Bone marrow (tissue), 2 donors: ENCODE measurements around the gene APEH.
"Not testable (repeated sequence)": the region's sequence is repeated elsewhere in the genome, so short reads cannot be mapped to it uniquely, and the experiment has no call there.

ENCODE experiments used
- DNase-seq, 2 donors: peaks; one replicate each; lab custom pipeline; 2025; lab: John Stamatoyannopoulos, UW

The APEH gene

DNA sequence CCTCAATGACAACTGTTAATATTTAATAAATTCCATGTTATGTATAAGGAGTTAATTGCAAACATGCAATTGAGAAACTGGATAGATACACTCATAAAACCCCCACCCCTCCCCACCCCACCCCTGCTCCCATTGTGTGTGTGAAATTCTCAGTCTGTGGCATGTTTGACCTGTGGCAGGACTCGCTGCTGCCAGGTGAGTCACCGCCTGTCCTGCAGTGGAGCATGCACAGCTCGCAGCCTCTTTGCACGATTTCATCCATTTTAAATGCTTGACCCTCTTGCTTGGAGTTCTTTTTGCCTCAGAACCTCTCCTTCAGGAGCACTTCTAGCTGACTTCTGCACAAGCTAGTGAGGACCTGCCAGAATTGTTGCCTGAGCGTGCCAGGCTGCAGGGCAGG, 5.3 kb upstream of the APEH start:
- no peak for DNase-seq

DNA sequence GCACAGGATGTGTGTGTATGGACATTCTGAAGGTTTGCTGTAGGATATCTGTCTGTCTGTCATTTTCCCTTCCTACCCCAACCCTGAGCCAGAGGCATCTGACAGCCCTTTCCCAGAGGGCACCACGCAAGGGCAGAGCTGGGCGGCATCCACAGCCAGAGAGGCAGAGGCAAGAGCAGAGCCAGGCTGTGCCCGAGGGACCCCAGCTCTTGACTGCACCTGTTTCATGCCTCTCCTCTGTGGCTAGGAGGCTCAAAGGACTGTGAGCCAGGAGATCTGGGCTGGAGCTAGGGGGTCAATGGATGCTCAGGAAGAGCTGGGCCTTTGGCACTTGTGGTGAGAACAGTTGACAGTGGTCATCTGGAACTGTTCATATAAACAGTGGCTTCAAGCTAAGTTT, 4.8 kb upstream of the APEH start:
- DNase-seq, result no peak

DNA sequence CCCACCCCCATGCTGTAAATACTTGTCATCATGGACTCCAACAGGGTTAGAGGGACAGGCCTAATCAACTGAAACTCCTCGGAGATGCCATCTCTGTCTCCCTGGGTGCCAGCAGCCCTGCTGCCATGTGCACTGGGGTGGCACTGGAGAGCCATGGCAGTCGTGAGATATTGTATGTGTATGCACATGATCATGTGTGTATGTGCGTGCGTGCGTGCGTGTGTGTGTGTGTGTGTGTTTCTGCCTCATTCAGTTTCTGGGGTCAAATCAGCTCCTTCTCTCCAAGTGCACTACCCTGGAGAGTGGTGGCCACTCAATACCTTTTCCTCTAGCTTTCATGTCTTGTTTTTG, 3.2 kb upstream of the APEH start:
- no peak for DNase-seq

DNA sequence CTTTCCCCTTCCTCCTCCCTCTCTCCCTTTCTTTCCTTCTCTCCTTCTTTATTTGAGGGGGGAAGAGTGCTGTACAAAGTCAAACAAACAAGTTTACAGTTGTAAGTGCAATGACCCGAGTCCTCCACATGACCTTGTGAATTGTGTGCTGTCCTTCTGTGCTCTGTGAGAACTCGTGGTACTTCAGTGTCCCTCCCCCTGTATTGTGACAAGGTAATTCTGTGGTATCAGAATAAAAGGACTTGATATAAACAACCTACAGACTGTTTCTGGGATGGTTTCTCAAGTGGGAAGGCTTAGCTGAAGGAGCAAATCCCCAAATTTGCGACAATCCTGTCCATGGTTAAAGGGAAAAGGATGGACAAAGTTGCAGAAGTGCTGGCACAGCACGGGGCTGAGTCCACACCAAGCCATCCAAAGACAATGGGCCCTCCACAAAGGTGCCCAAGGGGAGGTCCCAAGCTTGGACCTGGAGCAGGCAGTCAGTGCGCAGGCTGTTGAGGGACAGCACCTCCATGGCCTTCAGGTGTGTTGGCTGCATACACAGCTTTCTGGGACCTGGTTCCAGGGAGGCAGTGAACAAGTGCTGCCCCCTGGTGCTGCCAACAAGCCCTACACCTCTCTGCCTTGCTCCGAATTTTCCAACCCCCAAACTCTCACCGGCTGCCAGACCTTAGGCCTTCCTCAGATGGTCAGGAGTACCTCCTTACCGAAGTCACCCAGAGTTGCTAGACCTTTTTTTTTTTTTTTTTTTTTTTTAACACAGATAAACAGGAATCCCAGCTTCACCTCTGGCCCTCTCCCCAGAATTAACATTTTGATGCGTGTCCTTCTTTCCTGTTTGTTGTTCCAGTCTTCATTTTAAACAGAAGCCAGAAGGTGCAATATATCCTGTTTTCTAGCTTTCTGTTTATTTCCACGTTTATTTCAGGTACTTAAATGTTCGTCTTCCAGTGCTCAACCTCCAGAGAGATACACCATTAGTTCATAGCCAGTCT, 2.6 kb upstream of the APEH start:
- no peak for DNase-seq

DNA sequence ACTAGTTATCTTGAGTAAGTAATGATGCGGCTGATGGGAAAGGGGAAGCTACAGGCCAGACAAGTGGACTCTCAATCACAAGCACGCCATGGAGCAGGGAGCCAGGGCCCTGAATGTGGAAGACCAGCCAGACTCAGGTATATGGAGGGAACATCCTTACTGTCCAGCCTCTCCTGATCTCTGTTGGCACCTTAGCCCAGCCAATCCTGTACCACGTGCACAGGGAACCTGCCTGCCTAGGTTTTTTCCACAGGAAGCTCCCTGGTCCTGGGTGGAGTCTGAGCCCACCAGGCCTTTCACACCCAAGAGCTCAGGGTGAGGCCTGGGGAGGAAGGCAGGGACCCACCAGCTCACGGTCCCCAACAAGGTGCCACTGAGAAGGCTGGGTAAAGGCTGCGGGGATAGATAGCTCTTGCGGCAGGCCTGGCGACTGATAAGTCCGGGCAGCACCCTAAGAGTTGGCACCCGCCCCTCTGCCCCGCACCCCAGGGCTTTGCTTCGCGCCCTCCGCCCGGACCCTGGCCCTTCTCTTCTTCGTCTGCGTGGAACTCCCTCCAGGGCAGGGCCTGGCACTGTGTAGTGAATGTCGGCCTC, 933 bp upstream of the APEH start:
- DNase-seq, result no peak

DNA sequence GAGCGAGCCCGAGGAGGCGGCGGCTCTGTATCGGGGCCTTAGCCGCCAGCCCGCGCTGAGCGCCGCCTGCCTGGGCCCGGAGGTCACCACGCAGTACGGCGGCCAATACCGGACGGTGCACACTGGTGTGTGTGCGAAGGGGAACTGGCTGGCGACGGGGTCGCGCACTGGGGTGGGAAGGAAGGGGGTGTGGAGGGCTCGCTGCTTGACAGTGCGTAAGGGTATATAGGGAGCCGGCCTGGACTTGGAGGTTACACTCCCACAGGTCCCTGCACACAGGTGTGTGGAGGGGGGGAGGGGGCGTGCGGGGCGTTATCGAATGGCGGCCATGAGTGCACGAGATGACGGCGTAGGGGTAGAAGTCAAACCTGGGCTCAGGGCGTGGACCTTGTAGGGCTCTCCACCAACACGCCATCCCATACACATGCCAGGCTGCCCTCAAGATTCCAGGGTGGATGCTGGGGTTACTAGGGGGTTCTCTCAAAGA, 389 bp downstream of the APEH start:
- DNase-seq, result no peak

DNA sequence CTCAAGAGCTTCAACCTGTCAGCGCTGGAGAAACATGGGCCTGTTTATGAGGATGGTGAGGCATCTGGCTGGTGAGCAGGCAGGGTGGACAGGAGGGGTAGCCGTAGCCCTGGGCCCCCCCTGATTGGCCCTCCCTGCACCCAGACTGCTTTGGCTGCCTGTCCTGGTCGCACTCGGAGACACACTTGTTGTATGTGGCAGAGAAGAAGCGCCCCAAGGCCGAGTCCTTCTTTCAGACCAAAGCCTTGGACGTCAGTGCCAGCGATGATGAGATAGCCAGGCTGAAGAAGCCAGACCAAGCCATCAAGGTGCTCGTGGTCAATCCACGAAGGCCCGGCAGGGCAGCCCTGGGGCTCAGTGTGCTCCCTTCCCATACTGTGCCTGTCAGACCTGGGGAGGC, 1.8 kb downstream of the APEH start:
- DNase-seq, result no peak

DNA sequence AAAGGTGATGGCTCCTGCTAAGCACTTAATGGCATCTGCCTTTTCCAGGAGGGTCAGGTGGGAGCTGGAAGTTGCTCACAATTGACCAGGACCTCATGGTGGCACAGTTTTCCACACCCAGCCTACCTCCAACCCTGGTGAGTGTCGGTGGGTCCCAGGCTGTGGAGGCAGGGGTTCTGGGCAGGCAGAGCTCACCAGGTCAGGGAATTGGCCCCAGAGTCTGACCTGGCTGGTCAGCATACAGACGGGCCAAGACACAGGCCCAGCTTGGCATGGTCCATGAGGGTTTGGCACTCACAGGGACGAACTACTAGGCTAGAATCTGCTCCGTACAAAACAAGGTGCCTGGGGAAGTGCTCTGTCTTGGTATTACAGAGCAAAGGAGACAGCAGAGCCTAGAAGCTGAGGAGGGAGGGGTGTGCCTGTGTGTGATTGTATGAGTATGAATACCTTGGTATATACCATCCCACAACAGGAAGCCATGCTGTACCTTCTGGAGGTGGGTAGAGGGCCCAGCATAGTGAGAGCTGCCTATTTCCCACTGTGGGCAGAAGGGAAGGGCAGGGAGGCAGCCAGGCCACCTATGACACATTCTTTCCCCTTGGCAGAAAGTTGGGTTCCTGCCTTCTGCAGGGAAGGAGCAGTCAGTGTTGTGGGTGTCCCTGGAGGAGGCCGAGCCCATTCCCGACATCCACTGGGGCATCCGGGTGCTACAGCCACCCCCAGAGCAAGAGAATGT, 6.5 kb downstream of the APEH start:
- no peak for DNase-seq

DNA sequence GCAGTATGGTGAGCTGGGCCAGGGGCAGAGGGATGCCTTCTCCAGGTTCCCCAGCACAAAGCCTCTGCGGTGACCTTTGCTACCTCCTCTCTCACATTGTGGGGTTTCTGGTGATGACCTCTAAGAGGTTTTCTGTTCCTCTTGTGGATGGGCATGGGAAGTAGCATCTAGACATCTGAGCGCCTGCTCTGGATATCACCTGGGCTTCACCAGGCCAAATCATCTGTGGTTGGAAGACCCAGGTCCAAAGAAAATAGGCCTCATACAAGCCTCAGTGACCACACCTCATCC, 7.0 kb downstream of the APEH start:
- DNase-seq, result no peak

DNA sequence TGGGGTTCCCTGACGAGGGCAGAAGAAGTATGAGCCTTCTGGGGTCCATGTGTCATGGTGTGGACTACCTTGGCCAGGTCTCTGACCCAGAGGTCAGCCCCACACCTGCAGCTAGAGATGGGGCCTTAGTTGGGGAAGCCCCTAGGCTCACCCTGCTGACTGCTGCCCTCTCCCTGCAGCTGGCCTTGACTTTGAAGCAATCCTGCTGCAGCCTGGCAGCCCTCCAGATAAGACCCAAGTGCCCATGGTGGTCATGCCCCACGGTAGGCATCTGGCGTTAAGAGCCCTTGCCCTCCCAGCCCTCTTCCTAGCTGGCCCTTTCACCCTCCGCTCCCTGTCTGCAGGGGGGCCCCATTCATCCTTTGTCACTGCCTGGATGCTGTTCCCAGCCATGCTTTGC, 7.4 kb downstream of the APEH start:
- no peak for DNase-seq

DNA sequence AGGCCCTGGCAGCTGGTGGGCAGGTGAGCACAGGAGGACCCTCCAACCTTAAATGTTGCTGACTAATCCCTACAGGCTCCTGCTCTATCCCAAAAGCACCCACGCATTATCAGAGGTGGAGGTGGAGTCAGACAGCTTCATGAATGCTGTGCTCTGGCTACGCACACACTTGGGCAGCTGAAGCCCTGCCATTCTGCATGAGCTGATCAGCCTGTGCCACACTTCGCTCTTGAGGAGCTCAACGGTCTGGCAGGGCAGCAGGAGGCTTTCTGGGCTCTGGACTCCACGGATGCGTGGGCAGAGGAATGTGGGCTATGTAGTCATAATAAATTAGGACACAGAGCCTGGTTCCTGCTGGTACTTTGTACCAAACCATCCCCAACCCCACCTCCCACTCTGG, 9.0 kb downstream of the APEH start:
- no peak for DNase-seq

DNA sequence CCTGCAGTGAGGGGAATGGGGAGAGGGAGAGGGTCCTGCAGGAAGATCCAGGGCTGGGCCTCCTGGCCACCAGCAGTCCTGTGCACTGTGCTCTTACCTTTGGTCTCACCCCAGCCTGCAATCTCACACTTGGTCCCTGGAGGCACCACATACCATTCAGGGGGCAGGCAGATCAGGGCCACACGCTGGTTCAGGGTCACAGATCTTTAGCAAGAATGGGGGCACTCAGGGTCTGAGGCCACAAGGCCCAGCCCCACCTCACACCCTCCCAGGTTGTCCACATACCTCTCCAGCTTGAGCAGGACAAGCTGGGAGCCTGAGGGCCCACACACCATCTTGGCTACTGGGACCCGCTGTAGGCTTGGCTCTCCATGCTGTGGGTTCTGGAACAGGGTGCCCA, 10.3 kb downstream of the APEH start:
- DNase-seq, result not testable (repeated sequence)

DNA sequence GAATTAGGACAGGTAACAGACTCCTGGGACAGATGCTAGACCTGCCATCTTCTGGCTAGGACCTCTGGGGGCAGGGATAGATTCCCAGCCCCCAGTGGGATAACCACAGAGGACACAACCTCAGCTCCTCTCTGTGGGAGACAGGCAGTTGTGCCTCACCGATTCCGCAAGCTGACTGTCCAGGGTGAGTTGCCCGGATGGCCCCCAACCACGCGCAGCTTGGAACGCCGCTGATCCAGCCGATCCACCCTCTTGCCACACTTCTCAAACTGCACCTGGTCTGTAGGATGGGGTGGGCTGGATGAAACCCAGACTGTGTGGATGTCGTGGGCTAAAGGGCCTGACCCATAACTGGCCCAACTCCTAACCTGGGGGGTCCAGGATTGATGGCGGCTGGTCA, 11.0 kb downstream of the APEH start:
- not testable (repeated sequence) for DNase-seq

DNA sequence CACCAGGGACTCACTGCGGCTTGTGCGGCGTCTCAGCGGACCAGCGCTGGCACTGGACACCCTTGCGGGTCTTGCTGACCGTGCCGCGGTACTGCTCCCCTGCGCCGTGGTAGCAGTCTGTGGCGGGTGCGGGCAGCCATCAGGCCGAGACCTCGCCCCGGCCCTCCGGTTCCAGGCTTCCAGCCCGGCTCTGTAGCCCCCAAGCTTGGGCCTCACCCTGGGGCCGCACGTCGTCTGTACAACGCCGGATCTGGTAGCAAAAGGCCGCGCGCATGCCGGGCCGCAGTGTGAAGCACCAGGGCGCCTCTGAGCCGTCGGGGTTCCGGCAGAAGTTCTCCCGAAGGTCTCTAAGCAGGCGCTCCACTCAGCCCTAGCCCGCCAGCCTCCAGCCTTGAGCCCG, 11.7 kb downstream of the APEH start:
- not testable (repeated sequence) for DNase-seq

DNA sequence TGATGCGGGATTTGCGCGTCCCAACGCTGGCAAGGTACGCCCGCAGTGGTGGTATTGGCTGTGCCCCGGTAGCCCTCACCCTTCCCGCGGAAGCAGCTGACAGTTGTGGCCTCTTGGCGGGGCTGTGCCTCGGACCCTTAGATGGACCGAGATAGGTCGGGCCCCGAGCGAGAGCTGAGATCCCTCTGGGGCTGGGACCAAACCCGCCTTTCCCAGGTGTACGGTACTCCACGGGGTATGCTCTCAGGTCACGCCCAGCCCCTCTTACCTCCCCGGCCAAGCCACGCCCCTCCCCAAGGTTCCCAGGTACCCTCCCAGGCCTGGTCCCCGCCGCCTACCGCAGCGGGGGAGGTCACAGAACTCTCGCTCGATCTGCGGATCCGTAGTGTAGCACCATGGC, 12.2 kb downstream of the APEH start:
- not testable (repeated sequence) for DNase-seq

DNA sequence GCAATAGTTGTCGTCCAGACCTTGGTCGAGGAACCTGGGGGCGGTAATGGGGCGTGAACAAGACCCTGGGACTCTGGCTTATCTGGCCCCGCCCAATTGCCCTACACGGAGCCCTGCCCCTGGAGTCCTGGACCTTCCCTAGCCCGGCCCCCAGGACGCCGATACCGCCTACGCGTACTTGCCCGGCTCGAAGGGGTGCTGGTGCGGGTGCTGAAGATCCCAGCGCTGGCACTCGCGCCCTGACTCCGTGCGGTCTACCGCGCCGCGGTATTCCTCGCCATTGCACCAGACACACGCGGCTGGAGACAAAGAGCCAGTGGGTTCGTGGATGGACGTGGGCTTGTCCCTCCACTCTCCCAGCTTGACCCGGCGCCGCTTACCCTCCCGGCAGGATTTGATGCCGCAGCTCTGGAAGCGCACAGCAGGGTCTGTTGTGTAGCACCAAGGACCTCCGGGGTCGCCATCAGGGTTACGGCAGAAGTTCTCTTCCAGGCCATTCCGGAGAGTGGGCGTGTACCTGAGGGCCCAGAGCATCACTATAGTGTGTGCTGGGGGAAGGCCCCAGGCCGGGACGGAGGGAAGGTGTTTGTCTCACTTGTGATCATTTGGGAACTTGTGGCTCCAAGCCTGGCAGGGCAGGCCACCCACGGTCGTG, 12.7 kb downstream of the APEH start:
- DNase-seq, result not testable (repeated sequence)

DNA sequence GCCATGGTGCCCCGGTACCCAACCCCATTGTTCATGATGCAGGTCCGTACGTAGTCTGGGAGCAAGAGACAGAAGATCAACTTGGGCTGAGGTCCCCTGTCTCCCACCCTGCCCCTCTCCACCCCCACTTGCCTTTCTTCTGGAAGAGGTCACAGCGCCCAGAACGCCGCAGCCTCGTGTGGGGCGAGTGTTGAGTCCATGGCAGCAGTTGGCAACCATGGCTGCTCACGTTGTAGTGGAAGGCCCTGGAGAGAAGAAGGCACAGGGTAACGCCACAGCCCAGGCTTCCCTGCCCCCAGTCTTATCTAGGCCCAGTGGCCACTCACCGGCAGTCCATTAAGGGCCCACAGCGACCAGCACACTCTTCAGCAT, 13.3 kb downstream of the APEH start:
- DNase-seq, result not testable (repeated sequence)

DNA sequence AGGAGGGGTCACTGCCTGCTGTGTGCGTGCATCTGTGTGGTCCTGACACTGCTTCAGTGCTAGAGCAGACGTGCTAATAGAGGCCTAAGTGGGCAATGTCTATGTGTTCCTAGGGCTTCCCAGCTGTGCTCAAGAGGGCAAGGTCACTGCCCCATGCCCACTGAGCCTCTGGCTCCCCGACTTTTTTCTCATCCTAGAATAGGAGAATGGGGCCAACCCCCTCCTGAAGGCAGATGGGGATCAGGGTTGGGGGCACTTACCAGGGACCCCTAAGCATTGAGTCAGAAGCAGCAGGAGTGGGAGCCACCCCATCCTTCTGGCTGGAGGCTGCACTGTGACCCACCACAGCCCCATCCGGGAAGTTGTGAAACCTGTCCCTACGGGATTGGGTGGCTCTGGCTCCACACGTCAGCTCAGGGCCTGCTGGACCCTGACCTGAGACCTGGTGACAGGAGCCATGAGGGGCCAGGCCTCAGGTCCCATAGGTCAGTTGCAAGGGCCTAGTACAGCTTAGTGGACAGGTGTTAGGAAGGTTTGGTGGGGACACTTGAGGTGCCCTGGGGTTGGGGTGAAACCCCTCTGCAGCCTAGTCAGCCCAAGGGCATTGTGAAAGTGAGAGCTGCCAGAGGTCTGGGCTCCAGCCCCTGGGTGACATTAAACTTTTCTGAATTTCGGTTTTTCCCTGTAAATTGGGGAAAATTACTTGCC, 14.3 kb downstream of the APEH start:
- not testable (repeated sequence) for DNase-seq

DNA sequence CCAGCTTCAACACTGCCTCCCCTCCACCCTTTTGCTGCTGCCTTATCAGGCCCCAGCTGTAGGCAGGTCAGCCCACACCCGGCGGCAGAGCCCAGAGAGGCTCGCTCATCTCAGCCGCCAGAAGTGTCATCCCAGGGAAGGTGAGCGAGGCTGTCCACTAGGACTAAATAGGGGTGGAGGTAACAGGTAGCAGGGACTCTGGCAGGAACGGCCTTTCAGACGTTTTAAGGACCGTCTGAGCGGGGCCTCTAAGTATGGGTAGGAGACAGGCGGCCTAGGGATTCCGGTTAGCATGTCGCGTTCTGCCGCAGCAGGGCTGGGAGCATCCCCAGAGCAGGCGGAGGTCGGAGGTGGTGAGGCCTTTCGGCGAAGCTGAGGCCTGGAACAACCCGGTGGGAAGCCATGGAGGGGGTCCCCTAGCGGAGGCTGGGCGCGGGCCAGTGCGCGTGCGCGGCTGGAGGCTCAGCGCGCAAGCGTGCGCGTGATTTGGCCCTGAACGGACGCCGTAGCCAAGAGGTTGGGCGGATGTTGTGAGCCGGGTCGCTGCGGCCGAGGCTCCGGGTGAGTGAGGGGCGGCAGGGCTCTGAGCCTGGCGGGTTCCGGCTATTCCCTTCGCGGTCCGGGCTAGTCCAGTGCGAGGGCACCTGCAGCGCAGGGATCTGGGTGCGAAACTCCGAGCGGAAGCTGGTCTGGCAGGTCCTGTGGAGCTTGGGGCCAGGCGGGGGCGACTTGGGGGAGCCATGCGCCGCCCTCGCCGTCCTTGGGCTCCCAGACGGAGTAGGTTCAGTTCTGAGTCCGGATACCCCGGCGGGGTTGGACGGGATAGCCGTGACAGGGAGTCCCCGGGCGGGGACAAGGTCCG, 15.1 kb downstream of the APEH start, which contains the start of the genes MST1 and RNF123:
Gene MST1, minus strand, starts transcription at position 429 of the 862 bp plus-strand sequence. CDS start 783 bp downstream, outside the sequence.
Gene RNF123, plus strand, starts transcription at position 512 of the 862 bp plus-strand sequence. CDS start 1,609 bp downstream, outside the sequence.
- DNase-seq, result no peak

DNA sequence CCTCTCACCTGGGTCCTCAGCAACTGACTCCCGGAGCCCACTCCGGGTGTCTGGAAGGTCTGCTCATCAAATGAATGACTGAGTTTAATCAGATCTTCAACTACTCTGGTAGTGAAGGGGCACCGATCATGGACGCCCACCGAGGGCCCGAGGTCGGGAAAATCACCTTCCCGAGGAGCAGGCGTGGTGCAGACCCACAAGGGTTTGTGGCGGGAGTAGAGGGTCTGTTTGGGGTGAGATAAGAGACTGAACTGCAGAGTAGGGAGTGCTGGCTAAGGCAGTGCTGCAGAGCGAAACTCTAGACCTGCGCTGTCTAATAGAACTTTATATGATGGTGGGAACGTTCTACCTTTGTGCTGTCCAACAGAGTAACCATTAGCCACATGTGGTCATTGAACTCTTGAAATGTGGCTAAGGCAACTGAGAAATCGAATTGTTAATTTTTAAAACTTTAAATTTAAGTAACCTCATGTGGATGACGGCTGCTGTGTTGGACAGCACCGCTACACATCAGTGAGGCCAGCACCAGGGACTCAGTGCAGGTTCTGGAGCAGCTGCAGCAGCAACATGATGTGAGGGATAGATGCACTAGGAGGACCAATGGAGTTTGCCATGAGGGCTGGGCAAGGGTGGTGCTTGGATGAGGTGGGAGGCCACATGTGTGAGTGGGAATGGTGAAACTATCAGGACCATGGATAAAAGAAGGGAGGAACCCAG, 15.9 kb downstream of the APEH start:
- DNase-seq, result not testable (repeated sequence)
